Liver (tissue), 3 donors: ENCODE measurements around the gene INIP.

Experiments used
- ATF3 ChIP-seq: IDR thresholded peaks from 2 replicates; pipeline ENCODE4 v1.6.1; 2016; ENCODE audit warnings: antibody characterized with exemption
- CTCF ChIP-seq: fragments of 150-350 bp; IDR thresholded peaks from 2 replicates; pipeline ENCODE4 v1.5.1; 2017; ENCODE audit warnings: improper control_type of control experiment, low read depth, low read length; ENCODE audit not compliant: missing input control
- JUND ChIP-seq, 2 donors: IDR thresholded peaks; 2 replicates each; pipeline ENCODE4 v1.6.1; 2016; ENCODE audit warnings: antibody characterized with exemption in 2 of 2
- REST ChIP-seq: IDR thresholded peaks from 2 replicates; pipeline ENCODE4 v1.6.1; 2016; ENCODE audit warnings: antibody characterized with exemption, mild to moderate bottlenecking
- TAF1 ChIP-seq: conservative IDR thresholded peaks from 2 replicates; pipeline ENCODE4 v1.6.1; 2016; ENCODE audit warnings: antibody characterized with exemption, mild to moderate bottlenecking
- YY1 ChIP-seq: IDR thresholded peaks from 2 replicates; pipeline ENCODE4 v1.6.1; 2016; ENCODE audit warnings: antibody characterized with exemption, mild to moderate bottlenecking
- ZBTB33 ChIP-seq: IDR thresholded peaks from 2 replicates; pipeline ENCODE4 v1.6.1; 2016; ENCODE audit warnings: antibody characterized with exemption
- donor health status: healthy.
- donor health status: healthy.

- TF ChIP-seq CTCF (no peak), TAF1 (no peak), ATF3 (no peak), YY1 (no peak), REST (no peak), ZBTB33 (no peak), JUND (IDR thresholded peaks at IDR 0.05) (no peak)
Measured at GRCh38 chr9:112648624-112649023, 69.3 kb downstream of the INIP start.
